SK-N-SH (cell line): ENCODE measurements around the gene UFSP2. TPM values are rescaled to one million over a fixed set of nuclear protein-coding genes. Genes with fewer than 3 reads are reported as not detected.

Experiments used
- CTCF ChIA-PET: fragments of 300-600, 350-600 bp; formaldehyde crosslinking; extraction: SDS; loops from one replicate; lab custom pipeline; 2021; lab: Yijun Ruan, JAX
- POLR2A ChIA-PET: fragments of 350-600 bp; sonication (Branson Sonifier 250); formaldehyde crosslinking; extraction: SDS; loops from one replicate; lab custom pipeline; 2020; ENCODE audit warnings: antibody characterized with exemption, inconsistent platforms; lab: Yijun Ruan, JAX
- DNase-seq: peaks from one replicate; pipeline ENCODE4 v3.0.0; 2012
- H2AFZ ChIP-seq: fragments of 200-600 bp; sonication (generic); 2 replicates; pipeline ENCODE4 v1.8.1; 2016; ENCODE audit warnings: antibody characterized with exemption, mild to moderate bottlenecking, low read depth
- H3F3A ChIP-seq: fragments of 200-600 bp; sonication (generic); replicated peaks from 2 replicates; pipeline ENCODE3; 2016; ENCODE audit warnings: antibody characterized with exemption, mild to moderate bottlenecking; ENCODE audit not compliant: insufficient read depth
- H3K27ac ChIP-seq, 2 experiments: fragments of 200-500 bp in 1 of 2; fragments of 200-600 bp in 1 of 2; sonication (Bioruptor generic) in 1 of 2; sonication (generic), shearing (Covaris generic) in 1 of 2; 2 replicates each; pipeline versions ENCODE4 v1.5.1 to v1.6.1; 2014 to 2016; ENCODE audit warnings: low read depth in 2 of 2, inconsistent platforms in 1 of 2, low read length in 1 of 2, mild to moderate bottlenecking in 1 of 2, mixed read lengths in 1 of 2
- H3K27me3 ChIP-seq: fragments of 200-600 bp; sonication (generic), shearing (Covaris generic); 2 replicates; pipeline ENCODE4 v1.6.1; 2016; ENCODE audit warnings: mixed run types; ENCODE audit not compliant: insufficient read depth
- H3K36me3 ChIP-seq, 2 experiments: fragments of 200-500 bp in 1 of 2; fragments of 200-600 bp in 1 of 2; sonication (Bioruptor generic) in 1 of 2; sonication (generic) in 1 of 2; replicated peaks in 1 of 2; 2 replicates each; pipeline versions ENCODE3 to v1.5.1; 2014 to 2016; ENCODE audit warnings: low read length in 1 of 2, mild to moderate bottlenecking in 1 of 2; ENCODE audit not compliant: insufficient read depth in 2 of 2, control insufficient read depth in 1 of 2
- H3K4me1 ChIP-seq, 2 experiments: fragments of 200-500 bp in 1 of 2; fragments of 200-600 bp in 1 of 2; sonication (Bioruptor generic) in 1 of 2; sonication (generic), shearing (Covaris generic) in 1 of 2; 2 replicates each; pipeline versions ENCODE4 v1.5.1 to v1.6.1; 2014 to 2016; ENCODE audit warnings: low read depth in 1 of 2, low read length in 1 of 2, mixed run types in 1 of 2; ENCODE audit not compliant: insufficient read depth in 2 of 2, control insufficient read depth in 1 of 2
- H3K4me2 ChIP-seq: fragments of 200-600 bp; sonication (generic), shearing (Covaris generic); 2 replicates; pipeline ENCODE4 v1.6.1; 2017; ENCODE audit warnings: mixed run types
- H3K4me3 ChIP-seq, 2 experiments: fragments of 200-500 bp in 1 of 2; fragments of 200-600 bp in 1 of 2; sonication (Bioruptor generic) in 1 of 2; sonication (generic), shearing (Covaris generic) in 1 of 2; 2 replicates each; pipeline versions ENCODE4 v1.5.1 to v1.8.1; 2014 to 2016; ENCODE audit warnings: low read depth in 2 of 2, inconsistent platforms in 1 of 2, low read length in 1 of 2, mild to moderate bottlenecking in 1 of 2, mixed read lengths in 1 of 2, moderate library complexity in 1 of 2
- H3K79me2 ChIP-seq: fragments of 200-600 bp; sonication (generic); 2 replicates; pipeline ENCODE4 v1.8.1; 2017; ENCODE audit warnings: mild to moderate bottlenecking; ENCODE audit not compliant: insufficient read depth
- H3K9ac ChIP-seq: fragments of 200-600 bp; sonication (generic); 2 replicates; pipeline ENCODE4 v1.6.1; 2017; ENCODE audit warnings: mixed run types
- H3K9me2 ChIP-seq: fragments of 200-600 bp; sonication (generic); 2 replicates; pipeline ENCODE4 v1.6.1; 2017; ENCODE audit warnings: mixed run types
- H3K9me3 ChIP-seq: fragments of 200-600 bp; sonication (generic); 2 replicates; pipeline ENCODE4 v1.6.1; 2017; ENCODE audit warnings: mixed run types, mild to moderate bottlenecking, moderate library complexity
- H4K20me1 ChIP-seq: fragments of 200-600 bp; sonication (generic); 2 replicates; pipeline ENCODE4 v1.6.1; 2017; ENCODE audit warnings: mild to moderate bottlenecking, mixed run types; ENCODE audit not compliant: insufficient read depth
- CHD2 ChIP-seq: fragments of 150-350 bp; IDR thresholded peaks from 2 replicates; pipeline ENCODE4 v1.6.1; 2018; ENCODE audit warnings: low read length; ENCODE audit not compliant: partially characterized antibody
- CTCF ChIP-seq: fragments of 200-600 bp; sonication (generic); IDR thresholded peaks from 2 replicates; pipeline ENCODE4 v1.6.1; 2017; ENCODE audit warnings: antibody characterized with exemption, mild to moderate bottlenecking, moderate library complexity
- EP300 ChIP-seq, 2 experiments: IDR thresholded peaks; 2 replicates each; pipeline versions ENCODE4 v1.4.0 to v1.6.1; 2012; ENCODE audit warnings: borderline replicate concordance in 1 of 2, low read depth in 1 of 2, low read length in 1 of 2
- IRF3 ChIP-seq: fragments of 150-350 bp; IDR thresholded peaks from 2 replicates; pipeline ENCODE4 v1.6.1; 2016; ENCODE audit warnings: mild to moderate bottlenecking, low read depth, low read length
- MAX ChIP-seq: IDR thresholded peaks from 2 replicates; pipeline ENCODE4 v1.4.0; 2012; ENCODE audit warnings: low read depth
- MXI1 ChIP-seq: IDR thresholded peaks from 2 replicates; pipeline ENCODE4 v1.6.1; 2012; ENCODE audit warnings: mild to moderate bottlenecking, low read depth, low read length, improper control_type of control experiment
- NRF1 ChIP-seq: IDR thresholded peaks from 2 replicates; pipeline ENCODE4 v1.6.1; 2012; ENCODE audit warnings: low read depth, mild to moderate bottlenecking, low read length
- POLR2AphosphoS5 ChIP-seq: IDR thresholded peaks from 2 replicates; pipeline ENCODE4 v1.6.1; 2012; ENCODE audit warnings: low read depth, low read length
- RXRA ChIP-seq: IDR thresholded peaks from 2 replicates; pipeline ENCODE4 v1.4.0; 2012; ENCODE audit warnings: low read depth, mild to moderate bottlenecking, borderline replicate concordance
- SIN3A ChIP-seq: IDR thresholded peaks from 2 replicates; pipeline ENCODE4 v1.6.1; 2012; ENCODE audit warnings: low read depth, mild to moderate bottlenecking, low read length, moderate library complexity, borderline replicate concordance
- TAF1 ChIP-seq: IDR thresholded peaks from 2 replicates; pipeline ENCODE4 v1.6.1; 2012; ENCODE audit warnings: low read depth, mild to moderate bottlenecking, low read length, moderate library complexity, borderline replicate concordance
- TCF12 ChIP-seq: IDR thresholded peaks from 2 replicates; pipeline ENCODE4 v1.4.0; 2012
- TEAD4 ChIP-seq: IDR thresholded peaks from 2 replicates; pipeline ENCODE4 v1.4.0; 2012; ENCODE audit warnings: mild to moderate bottlenecking, borderline replicate concordance; ENCODE audit not compliant: insufficient read depth
- YY1 ChIP-seq: IDR thresholded peaks from 2 replicates; pipeline ENCODE4 v1.4.0; 2012; ENCODE audit warnings: low read depth, mild to moderate bottlenecking
- WGBS: methylation state at CpG from one replicate; pipeline ENCODE4 v1.1.6; 2017; ENCODE audit warnings: low lambda C conversion rate; 5-methylcytosine and 5-hydroxymethylcytosine counted together
- polyA plus RNA-seq, 3 experiments: library from polyadenylated mRNA; depleted of rRNA; stranded (reverse); fragments of >200 nt; gene quantifications; 2 replicates each; pipeline ENCODE4 v1.2.3, GENCODE V29; 2012

Gene UFSP2
- 15.5 and 17.6 TPM in 2 replicates for polyA plus RNA-seq (2012; rRNA removed)
- polyA plus RNA-seq (2012; cell fraction: cytosol; rRNA removed) = 22.6 and 26.2 TPM in 2 replicates
- polyA plus RNA-seq (2012; cell fraction: nucleus; rRNA removed) = 6.9 and 12.0 TPM in 2 replicates

- Histone ChIP-seq H3K4me1 (peaks cover 0 to 8% of the 10 kb centered on the region in 2 experiments; a peak in 2 of 4 replicates), H4K20me1 (no peaks in the 10 kb centered on the region), H3K79me2 (peaks cover 26% of the 10 kb centered on the region), H3K4me3 (peak within 1 kb of the TSS; percentile 71 to 82), H3F3A (no peaks in the 10 kb centered on the region), H3K9me2 (no peaks in the 10 kb centered on the region), H3K27me3 (no peaks in the 10 kb centered on the region), H3K9ac (peak within 1 kb of the TSS; percentile 91), H2AFZ (peak within 1 kb of the TSS; percentile 90), H3K9me3 (no peaks in the 10 kb centered on the region), H3K36me3 (peaks cover 5 to 17% of the 10 kb centered on the region in 2 experiments), H3K27ac (peak within 1 kb of the TSS; percentile 88 to 95), H3K4me2 (peak within 1 kb of the TSS; percentile 88)
- CTCF ChIA-PET = interaction anchor here (1.0 to 2.5 kb wide), 5 partner anchors 20 to 242 kb away, joined by 3 to 15 read pairs (median 3); no protein-coding TSS in a partner anchor
- TF ChIP-seq TEAD4 (no peak), YY1 (peak; percentile 92), CHD2 (peak; percentile 65), NRF1 (peak; percentile 58), POLR2AphosphoS5 (peak; percentile 56; the same call in 1 of the 2 replicates), IRF3 (no peak; the same call in 1 of the 2 replicates), TAF1 (peak; percentile 81), MAX (peak; percentile 90), EP300 (IDR thresholded peaks at IDR 0.05; ENCODE audit: borderline replicate concordance in 1 of 2, low read depth in 1 of 2, low read length in 1 of 2) (peak in 1 of 2 experiments; percentile 45; a peak in 1 of 4 replicates), RXRA (no peak), TCF12 (0 out of 2 replicates have a peak, but pooled peaks have one; percentile 19), SIN3A (peak; percentile 76), CTCF (no peak), MXI1 (peak; percentile 97)
- POLR2A ChIA-PET = interaction anchor here (0.6 to 2.9 kb wide), 2 partner anchors 29 to 283 kb away, joined by 3 to 14 read pairs; partner anchors contain the start of genes ANKRD37, LRP2BP and SLC25A4
- peak; percentile 94 for DNase-seq
- 2% methylated on average over 33 of the region's 66 CpGs for WGBS
Measured at GRCh38 chr4:185425647-185426352, at the start of gene UFSP2. Gene UFSP2, minus strand, starts transcription at chr4:185425964. Its CDS starts 96 bp downstream, at chr4:185425868.
